GM18499 (cell line): Measurements from ENCODE around the gene ISOC2.
"Not testable (repeated sequence)": the region's sequence is repeated elsewhere in the genome, so short reads cannot be mapped to it uniquely, and the experiment has no call there.

ENCODE experiments used
- ATAC-seq: cut with Tn5 transposase; IDR thresholded peaks from one replicate; pipeline ENCODE4 v1.9.1; 2021; ENCODE audit warnings: moderate number of reproducible peaks; ENCODE audit not compliant: insufficient read depth, unreplicated experiment

ISOC2 gene, protein sequence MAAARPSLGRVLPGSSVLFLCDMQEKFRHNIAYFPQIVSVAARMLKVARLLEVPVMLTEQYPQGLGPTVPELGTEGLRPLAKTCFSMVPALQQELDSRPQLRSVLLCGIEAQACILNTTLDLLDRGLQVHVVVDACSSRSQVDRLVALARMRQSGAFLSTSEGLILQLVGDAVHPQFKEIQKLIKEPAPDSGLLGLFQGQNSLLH

DNA sequence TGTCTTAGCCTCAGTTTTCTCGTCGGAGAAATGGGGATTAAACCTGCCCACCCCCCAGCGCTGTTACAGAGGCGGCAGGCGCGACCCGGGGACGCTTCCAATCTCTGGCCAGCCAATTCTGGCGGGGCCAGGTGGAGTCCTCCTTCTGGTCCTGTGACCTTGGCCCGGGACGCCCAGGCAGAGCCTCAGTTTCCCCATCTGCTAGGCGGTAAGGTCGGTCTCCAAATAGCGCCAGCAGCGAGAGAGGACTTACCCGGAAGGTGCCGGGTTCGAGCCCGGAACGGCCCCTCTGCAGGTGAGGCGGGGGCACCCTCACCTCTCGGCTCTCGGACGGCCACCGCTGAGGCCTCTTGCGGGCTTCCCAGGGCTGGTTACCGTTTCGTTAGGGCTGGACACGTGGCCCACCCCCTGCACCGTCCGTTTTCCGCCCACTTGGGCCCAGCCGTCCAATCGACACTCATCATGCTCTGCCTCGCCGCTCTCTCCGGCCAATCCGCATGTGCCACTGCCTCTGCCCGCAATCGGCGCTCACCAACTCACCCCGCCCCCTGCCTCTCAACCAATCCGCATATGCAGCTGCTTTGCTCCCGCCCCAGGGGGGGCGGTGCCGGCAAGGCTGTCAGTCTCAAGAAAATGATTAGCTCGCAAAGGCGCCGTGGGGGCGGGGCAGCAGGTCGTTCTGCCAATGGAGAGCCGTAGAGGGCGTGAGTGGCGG is at the start of gene ISOC2:
ISOC2 (minus strand) TSS at position 384 of the 715 bp plus-strand sequence. CDS start 5,156 bp downstream, outside the sequence.
- ATAC-seq: peak; percentile 90

DNA sequence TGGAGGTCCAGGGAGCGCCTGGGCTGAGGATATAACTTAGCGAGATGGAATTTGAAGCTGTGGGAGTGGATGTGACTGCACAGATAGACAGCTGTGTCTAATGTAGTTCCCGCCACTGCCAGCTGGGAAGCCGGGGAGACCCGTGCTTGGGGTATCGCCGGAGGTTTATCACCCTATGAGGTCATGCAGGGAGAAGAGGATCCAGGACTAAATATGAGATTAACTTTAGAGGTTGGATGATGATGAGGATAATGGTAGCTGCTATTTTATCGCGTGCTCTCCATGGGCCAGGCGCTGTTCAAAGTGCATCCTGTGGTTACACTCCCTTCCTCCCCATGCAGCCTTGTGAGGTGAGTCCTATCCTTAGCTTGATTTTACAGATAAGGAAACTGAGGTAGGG is 46.7 kb upstream of the ISOC2 start:
- no peak for ATAC-seq

DNA sequence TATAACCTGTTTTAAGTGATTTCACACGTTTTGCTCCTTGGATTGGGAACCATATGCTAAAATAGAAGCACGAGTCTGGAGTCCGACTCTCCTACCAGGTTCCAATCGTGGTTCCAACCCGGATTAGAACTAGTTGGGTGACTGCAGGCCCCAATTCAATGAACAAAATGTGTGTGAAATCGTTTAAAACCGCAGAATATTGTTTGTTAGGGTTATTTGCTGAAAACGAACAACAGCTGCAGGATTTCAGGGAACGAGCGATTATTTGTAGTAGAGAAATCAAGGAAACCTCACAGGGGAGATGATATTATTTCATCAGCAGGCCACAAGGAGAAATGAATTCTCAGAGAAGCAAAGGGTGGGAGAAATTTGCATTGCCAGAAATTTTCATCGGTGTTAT is 43.5 kb upstream of the ISOC2 start:
- no peak for ATAC-seq

DNA sequence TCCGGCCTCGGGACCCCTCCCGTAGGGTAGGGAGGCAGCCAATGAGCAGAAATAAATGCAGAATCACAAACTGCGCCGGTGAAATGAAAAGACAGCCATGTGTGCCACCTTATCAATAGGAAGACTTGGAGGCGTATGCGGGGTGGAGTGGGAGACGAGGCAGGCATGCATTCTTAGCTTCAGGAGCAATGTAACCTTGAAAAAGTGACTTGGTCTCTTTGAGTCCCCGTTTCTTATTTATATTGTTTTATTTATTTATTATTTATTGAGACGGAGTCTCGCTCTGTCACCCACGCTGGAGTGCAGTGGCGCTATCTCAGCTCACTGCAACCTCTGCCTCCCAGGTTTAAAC is 42.8 kb upstream of the ISOC2 start:
- no peak for ATAC-seq

DNA sequence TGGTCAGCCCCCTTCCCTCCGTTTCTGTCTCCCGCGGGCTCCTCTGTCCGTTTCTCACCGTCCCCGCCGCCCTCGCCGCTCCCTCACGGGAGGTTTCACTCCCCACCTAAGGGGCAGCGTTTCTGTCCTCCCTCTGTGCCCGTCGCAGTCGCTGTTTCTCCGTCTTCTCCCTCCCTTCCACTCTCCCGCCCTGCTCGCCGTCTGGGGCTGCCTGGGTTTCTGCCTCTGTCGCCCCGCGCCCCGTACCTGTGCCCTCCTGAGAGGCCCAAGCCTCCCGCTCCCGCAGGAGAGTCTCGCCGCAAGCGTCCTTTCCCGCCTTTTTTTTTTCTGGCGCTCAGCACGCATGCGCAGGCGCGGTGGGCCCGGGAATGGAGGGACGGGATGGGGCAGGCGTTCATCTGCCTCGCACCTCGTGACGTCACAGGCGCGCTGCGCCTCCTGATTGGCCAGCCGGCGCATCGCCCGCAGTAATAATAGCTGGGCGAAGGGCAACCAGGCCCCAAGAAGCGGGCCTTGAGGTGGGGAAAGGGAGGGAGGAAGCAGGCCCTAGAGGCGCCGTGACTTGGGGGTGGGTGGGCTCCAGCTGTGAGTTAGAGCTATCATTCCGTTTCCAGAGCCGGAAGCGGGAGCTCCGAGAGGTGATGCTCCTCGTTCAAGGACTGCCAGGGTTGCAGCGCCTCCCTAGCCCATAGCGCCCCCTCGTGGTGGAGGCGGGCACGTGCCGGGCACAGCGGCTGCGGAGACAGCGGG is 42.2 kb upstream of the ISOC2 start:
- no peak for ATAC-seq

DNA sequence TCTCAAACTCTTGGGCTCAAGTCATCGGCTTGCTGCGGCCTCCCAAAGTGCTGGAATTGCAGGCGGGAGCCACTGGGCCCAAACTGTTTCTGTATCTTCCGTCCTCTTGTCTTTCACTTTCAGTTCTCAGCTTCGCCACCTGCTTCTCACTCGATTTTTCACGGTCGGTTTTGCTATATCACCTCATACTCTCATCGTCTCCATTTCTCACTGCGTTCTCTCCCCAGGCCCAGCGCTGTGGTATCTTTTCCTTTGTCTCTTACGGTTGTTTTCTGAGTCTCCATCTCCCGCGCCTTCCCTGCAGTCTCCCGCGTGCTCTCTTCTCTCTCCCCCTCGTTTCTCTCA is 41.7 kb upstream of the ISOC2 start:
- no peak for ATAC-seq

DNA sequence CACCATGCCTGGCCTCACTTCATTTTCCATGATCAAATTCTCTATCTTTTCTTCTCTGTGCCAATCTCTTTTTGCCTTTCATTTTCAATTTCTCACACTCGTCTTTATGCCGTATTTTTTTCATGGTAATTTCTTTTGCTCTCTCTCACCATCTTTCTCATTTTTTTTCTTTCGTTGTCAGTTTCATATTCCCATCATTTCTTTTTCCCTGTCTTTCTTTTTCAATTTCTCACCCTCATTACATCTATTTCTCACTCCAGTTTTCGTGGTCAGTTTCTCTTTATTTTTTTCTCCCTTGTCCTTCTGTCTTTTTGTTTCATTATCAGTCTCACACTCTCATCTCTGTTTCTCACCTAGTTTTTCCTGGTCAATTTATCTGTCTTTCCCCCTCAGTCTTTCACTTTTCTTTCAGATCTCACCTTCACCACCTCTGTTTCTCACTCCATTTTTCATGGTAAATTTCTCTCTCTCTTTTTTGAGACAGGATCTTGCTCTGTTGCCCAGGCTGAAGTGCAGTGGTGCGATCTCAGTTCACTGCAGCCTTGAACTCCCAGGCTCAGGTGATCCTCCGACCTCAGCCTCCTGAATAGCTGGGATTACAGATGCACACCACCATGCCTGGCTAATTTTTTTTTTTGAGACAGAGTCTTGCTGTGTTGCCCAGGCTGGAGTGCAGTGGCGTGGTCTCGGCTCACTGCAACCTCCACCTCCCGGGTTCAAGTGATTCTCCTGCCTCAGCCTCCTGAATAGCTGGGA is 40.9 kb upstream of the ISOC2 start:
- no peak for ATAC-seq

DNA sequence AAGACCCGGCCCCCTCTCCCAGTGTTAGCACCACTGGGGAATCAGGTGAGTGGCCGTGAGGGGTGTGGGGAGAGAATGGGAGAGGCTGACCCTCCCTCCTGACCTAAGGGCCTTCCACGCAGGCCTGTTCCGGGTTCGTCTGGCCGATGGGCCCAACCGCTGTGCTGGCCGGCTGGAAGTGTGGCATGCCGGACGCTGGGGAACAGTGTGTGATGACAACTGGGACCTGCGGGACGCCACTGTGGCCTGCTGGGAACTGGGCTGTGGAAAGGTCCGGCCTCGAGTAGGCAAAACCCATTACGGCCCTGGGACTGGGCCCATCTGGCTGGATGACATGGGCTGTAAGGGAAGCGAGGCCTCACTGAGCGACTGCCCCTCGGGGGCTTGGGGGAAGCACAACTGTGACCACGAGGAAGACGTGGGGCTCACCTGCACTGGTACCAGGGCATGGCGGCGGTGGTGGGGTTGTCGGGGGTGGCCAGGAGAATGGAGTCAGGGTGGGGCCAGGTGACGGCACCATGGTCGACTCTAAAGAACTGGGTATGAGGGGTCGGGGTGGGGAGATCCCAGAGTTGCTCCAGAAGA is 39.0 kb upstream of the ISOC2 start:
- ATAC-seq: no peak

DNA sequence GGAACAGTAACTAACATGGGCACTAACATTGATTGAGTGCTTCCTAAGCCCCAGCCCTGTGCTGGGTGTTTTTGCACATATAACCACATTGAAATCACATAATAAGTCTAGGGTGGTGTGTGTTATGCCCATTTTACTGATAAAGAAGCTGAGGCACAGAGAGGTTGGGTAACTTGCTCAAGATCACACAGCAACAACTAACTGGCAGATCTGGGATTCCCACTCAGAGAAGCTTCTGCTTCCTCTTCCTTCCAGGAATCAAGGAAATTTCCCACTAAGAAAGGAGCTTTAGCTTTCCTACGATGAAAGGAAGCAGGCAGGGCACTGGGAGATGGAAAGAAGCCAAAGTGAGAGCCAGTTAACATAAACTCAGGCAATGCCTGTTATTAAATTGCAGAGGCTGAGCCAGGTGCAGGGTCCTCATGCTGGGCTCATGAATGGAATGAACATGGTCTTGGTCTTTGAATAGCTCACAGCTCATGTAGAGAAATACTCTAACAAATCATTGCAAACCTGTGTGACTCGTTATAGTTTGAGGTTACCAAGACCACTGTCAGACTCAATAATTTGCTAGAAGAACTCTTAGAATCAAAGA is 36.9 kb upstream of the ISOC2 start:
- ATAC-seq: no peak

DNA sequence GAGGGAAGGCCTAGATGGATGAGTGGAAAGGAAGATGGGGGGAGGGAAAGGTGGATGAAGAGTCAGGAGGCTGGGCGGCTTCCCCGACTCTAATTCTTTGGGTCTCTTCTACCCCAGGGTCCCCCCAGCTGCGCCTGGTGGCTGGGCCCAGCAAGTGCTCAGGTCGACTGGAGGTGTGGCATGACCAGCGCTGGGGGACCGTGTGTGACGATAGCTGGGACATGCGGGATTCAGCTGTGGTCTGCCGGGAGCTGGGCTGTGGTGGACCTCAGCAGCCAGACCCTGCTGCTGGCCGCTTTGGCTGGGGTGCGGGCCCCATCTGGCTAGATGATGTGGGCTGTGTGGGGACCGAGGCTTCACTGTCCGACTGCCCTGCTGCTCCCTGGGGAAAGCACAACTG is 36.3 kb upstream of the ISOC2 start:
- ATAC-seq: no peak

DNA sequence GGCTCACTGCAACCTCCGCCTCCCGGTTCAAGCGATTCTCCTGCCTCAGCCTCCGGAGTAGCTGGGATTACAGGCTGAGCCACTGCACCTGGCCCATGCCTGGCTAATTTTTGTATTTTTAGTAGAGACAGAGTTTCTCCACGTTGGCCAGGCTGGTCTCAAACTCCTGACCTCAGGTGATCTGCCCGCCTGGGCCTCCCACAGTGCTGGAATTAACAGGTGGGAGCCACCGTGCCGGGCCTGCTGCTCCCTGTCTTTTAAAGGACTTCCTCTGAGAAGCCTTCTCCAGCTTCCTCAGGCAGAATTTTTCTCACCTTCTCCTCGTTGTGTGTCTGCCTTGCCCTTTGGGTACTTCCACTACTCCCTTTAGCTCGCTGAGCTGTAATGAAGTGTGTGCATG is 35.4 kb upstream of the ISOC2 start:
- ATAC-seq: not testable (repeated sequence)

DNA sequence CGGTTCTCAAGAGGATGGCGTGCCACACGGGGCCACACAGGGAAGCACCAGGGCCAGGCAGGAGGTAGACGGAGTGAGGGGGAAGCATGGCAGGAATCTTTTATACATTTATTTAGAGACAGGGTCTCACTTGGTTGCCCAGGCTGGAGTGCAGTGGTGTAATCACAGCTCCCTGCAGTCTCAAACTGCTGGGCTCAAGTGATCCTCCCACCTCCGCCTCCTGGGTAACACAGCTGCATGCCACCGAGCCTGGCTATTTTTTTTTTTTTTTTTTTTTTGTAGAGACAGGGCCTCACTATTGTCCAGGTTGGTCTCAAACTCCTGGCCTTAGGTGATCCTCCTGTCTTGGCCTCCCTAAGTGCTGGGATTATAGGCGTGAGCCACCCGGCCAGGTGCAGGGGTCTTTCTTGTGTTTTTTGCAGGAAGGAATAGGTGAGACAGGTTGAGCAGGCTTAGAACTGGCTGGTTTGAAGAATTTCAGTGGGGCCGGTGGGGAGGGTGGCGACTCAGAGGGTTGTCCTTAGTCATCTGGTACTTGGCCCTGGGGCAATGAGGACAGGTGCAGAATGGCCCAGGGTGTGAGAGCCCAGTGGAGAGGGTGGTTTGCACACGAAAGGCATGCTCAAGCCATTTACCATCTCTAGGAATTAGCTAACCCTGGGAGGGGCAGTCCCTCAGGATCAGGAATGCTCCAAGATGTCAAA is 34.4 kb upstream of the ISOC2 start:
- ATAC-seq: no peak

DNA sequence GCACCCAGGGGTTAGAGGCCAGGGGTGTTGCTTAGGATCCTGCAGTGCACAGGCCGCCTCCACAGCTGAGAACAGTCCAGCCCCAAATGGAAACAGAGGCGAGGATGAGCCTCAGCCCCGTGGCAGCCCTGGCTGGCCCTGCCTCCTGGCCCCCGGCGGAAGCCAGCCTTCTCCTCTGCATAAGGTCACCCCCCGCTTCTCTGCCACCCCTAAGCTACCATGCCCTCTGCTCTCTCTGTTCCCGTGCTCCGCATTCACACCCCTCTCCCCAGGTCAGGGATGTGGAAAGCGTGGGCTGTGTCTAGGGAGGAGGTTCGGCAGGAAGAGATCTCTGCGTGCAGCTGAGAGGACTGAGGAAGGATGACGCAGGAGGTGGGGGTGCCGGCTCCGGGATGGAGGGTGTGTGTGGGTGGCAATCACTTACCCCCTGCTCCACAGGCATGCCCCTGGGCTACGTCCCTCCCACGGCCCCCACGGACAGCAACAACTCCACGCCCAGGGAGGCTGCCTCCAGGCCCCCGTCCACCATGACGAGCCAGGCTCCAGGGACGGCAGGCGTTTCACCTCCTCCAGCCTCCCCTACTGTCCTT is 32.8 kb upstream of the ISOC2 start:
- no peak for ATAC-seq

DNA sequence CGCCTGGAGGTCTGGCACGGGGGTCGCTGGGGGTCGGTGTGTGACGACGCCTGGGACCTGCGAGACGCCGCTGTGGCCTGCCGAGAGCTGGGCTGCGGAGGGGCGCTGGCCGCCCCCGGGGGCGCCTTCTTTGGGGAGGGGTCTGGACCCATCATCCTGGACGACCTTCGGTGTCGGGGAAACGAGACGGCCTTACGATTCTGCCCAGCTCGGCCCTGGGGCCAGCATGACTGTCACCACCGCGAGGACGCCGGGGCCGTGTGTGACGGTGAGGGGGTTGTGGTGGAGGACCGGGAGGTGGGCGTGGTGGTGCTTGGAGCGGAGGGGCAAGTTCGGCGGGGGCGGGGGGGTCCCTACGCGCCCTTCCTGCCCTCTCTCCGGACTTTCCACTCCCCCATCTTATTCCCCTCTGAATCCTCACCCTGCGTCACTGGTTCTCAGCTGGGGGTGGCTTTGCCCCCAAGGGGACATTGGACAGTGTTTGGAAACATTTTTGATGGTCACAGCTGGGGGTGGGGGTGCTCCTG is 32.3 kb upstream of the ISOC2 start:
- ATAC-seq: no peak

DNA sequence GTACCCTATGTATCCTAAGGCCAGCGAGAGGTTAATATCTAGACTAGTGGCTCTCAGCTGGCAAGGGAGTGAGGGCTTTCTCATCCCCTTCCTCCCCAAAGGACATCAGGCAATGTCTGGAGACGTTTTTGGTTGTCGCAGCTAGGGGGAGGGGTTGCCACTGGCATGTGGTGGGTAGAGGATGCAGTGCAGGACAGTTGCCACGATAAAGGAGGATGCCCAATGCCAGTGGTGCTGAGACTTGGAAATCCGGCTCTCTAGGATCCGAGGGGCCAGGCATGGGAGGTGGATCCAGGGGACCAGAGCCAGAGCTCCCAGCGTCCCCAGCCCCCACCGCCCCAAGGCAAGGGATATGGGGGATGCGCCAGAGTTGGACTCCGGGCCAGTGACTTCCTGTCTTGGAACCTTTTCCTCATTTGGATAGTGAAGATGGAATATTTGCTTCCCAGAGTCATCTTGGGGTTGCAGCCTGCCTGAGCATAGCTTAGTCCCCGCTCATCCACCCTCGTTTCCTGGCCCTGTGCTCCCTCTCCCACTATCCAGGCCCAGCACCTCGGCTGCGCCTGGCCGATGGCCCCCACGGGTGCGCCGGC is 31.7 kb upstream of the ISOC2 start:
- ATAC-seq: no peak

DNA sequence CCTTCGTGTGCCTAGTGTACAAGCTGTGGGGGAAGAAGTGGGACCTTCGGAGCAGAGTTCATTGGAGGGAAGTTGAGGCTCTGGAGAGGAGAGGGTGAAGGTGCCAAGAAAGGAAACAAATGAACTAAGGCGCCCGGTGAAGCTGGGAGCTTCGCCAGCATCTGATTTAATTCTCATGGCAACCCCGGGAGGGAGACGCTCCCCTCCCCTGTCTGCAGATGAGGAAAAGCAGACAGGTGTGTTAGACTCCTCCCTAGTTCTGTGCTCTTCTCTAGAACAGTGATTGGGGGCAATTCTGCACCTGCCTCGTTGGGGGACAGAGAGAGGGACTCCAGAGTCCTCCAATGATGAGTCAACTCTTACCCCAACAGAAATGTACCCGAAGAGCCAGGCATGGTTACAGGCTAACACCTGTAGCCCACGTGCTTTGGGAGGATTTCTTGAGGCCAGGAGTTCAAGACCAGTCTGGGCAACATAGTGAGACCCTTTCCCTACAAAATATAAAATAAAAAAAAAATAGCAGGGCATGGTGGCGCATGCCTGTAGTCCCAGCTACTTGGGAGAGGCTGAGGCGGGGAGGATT is 31.0 kb upstream of the ISOC2 start:
- no peak for ATAC-seq

DNA sequence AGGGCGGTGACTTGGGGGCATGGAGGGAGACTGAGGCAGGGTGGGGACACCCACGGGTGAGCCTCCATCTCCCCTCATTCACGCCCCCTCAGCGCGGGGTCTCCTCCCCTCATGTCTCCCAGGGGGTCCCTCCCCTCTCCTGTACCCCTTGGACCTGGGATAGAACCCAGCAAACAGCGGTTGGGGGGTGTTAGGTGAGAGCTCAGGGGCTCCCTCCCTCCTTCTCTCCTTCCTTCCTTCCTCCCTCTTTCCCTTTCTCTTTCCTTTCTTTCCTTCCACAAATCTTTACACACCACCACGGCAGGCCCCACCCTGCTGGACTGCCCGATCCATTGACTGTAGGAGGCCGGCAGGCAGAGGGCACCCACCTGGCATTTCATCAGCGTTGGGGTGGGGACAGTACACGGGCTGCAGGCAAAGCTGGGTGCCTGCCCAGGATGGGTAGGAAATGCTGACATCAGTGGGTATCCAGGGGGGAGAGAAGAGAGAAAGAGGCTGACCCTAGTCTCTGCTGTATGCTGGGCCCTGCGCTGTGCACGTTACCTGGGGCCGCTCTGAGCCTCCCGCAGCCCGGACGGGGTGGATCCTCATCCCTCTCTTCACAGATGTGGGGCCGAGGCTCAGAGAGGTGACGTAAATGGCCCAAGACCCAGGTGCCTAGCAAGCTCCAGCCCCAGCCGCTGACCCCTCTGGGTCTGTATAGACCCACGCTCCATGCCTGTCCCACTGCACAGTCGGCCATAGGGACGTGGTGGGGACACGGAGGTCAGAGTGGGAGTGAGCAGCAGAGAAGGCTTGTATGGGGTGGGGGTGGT is 30.3 kb upstream of the ISOC2 start:
- ATAC-seq: no peak
